AG04449 (cell line): ENCODE data around the gene DCTN3.

Source experiments
- CTCF ChIA-PET: fragments of 350-600 bp; formaldehyde crosslinking; extraction: SDS; loops from one replicate; lab custom pipeline; 2021; ENCODE audit warnings: antibody characterized with exemption; lab: Yijun Ruan, JAX
- POLR2A ChIA-PET: fragments of 400-600, 350-600 bp; formaldehyde crosslinking; extraction: SDS; loops from one replicate; lab custom pipeline; 2020; ENCODE audit warnings: antibody characterized with exemption, inconsistent platforms; lab: Yijun Ruan, JAX
- DNase-seq: peaks from one replicate; pipeline ENCODE4 v3.0.0-alpha.2; 2010; ENCODE audit warnings: low read depth, low spot score
- H3K4me3 ChIP-seq: 2 replicates; pipeline ENCODE4 v1.5.1; 2011; ENCODE audit warnings: low read depth, mild to moderate bottlenecking, control low read depth, low read length
- CTCF ChIP-seq: IDR thresholded peaks from one replicate; pipeline ENCODE4 v1.5.1; 2011; ENCODE audit warnings: mild to moderate bottlenecking, moderate library complexity, low read length, control low read depth, inconsistent platforms; ENCODE audit not compliant: insufficient read depth; ENCODE audit errors: missing control alignments

DCTN3 gene

DNA sequence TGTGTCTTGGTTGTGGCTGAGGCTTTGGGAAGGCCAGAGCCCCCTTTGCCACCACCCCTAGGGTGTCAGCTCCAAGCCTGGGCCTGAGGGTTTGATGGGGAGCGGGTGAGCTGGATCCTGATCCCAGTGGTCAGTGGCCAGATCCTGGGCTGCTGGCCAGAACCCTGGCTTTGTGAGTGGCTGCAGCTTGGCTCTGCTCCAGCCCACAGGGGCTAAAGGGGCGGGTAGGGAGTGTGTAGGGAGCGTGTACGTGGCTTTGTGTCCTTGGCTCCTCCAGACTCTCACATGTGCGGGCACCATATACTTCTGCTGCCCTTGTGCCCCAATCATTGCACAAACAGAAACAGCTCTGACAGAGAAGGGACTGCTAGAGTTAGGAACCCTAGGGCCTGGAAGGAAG lies 30.5 kb upstream of the DCTN3 start:
- DNase-seq = no peak

DNA sequence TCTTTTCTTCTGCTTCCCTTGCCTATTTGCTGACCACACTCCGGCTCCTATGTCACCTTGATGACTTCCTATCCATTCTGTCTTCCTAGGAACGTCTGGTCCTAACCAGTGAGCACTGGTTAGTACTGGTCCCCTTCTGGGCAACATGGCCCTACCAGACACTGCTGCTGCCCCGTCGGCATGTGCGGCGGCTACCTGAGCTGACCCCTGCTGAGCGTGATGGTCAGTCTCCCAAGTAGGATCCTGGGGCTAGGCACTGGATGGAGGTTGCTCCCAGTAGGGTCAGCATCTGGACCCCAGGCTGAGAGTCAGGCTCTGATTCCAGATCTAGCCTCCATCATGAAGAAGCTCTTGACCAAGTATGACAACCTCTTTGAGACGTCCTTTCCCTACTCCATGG lies 28.4 kb upstream of the DCTN3 start:
- CTCF ChIA-PET = interaction anchor here (1.3 to 13.8 kb wide), 4 partner anchors 9 to 35 kb away, joined by 3 to 180 read pairs (median 78); partner anchors contain the start of genes CCL27 and SIGMAR1
- POLR2A ChIA-PET = no interaction called here

More for the DNA sequence above, 30.5 kb upstream of the DCTN3 start:
- H3K4me3 ChIP-seq = no peak overlapping the region; the same call in 1 of the 2 replicates
- TF ChIP-seq CTCF = no peak
- CTCF ChIA-PET = interaction anchor here (1.1 to 13.8 kb wide), 4 partner anchors 13 to 52 kb away, joined by 3 to 153 read pairs (median 12); partner anchors contain the start of genes CCL27 and SIGMAR1
- POLR2A ChIA-PET = interaction anchor here (0.6 to 1.9 kb wide), 2 partner anchors 11 to 13 kb away, joined by 4 to 5 read pairs; partner anchors contain the start of gene SIGMAR1

GRCh38 chr9:34647651-34648050 lies 27.4 kb upstream of the DCTN3 start:
- peak overlapping the region; percentile 89 for H3K4me3 ChIP-seq
- TF ChIP-seq CTCF = no peak
- ChIA-PET POLR2A (no interaction called here), CTCF (interaction anchor here (1.3 to 13.8 kb wide), 4 partner anchors 10 to 55 kb away, joined by 3 to 180 read pairs (median 86); partner anchors contain the start of genes CCL27 and SIGMAR1)
- DNase-seq = no peak

More for the DNA sequence above, 28.4 kb upstream of the DCTN3 start:
- no peak for TF ChIP-seq CTCF
- no peak for DNase-seq
- H3K4me3 ChIP-seq = no peak overlapping the region

- DNase-seq = no peak
- ChIA-PET POLR2A (interaction anchor here (1.0 to 1.6 kb wide), 5 partner anchors 9 to 18 kb away, joined by 3 to 31 read pairs (median 4); partner anchors contain the start of gene SIGMAR1), CTCF (interaction anchor here (0.9 to 13.8 kb wide), 9 partner anchors 10 to 314 kb away, joined by 3 to 180 read pairs (median 10); partner anchors contain the start of genes CCL27 and SIGMAR1)
- peak overlapping the region; percentile 89 for H3K4me3 ChIP-seq
- TF ChIP-seq CTCF = no peak
Observed at GRCh38 chr9:34647084-34647403, 26.7 kb upstream of the DCTN3 start.

GRCh38 chr9:34646211-34647083 lies 26.2 kb upstream of the DCTN3 start, which contains the start of gene GALT:
GALT (plus strand) TSS chr9:34646675; CDS start chr9:34646705, 30 bp downstream.
- ChIA-PET CTCF (interaction anchor here (0.9 to 13.8 kb wide), 10 partner anchors 10 to 314 kb away, joined by 3 to 180 read pairs (median 8); partner anchors contain the start of genes CCL27 and SIGMAR1), POLR2A (interaction anchor here (1.0 to 1.6 kb wide), 6 partner anchors 9 to 19 kb away, joined by 3 to 31 read pairs (median 4); partner anchors contain the start of gene SIGMAR1)
- TF ChIP-seq CTCF = peak; percentile 89
- H3K4me3 ChIP-seq = peak within 1 kb of the TSS; percentile 89
- DNase-seq = peak; percentile 42
